LNCAP (cell line): ENCODE data around the gene ROCK2.

Experiments
- TF ChIP-seq, protein P1 (sequence below): fragments of 450-650 bp; IDR thresholded peaks from 2 replicates; pipeline ENCODE4 v1.5.1; 2017; ENCODE audit warnings: mild to moderate bottlenecking

ROCK2 gene

DNA sequence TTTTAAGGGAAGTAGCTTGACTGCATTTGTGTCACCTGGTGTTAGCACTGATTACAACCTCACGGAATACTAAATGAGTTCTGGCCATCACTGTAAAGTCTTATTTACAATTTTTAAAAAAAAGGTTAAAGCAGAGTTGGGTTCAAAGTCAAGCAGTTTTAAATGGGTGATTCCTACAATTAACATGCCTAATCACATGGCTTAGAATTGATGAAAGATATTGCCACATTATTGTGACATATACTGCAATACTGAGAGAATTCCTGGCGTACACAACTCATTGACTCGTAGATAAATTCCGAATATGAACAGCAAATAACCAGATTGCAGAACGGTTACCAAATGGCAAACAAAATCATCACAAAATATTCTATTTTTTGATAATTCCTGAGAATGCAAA is 34.2 kb downstream of the ROCK2 start:
- TF ChIP-seq, protein P1, sequence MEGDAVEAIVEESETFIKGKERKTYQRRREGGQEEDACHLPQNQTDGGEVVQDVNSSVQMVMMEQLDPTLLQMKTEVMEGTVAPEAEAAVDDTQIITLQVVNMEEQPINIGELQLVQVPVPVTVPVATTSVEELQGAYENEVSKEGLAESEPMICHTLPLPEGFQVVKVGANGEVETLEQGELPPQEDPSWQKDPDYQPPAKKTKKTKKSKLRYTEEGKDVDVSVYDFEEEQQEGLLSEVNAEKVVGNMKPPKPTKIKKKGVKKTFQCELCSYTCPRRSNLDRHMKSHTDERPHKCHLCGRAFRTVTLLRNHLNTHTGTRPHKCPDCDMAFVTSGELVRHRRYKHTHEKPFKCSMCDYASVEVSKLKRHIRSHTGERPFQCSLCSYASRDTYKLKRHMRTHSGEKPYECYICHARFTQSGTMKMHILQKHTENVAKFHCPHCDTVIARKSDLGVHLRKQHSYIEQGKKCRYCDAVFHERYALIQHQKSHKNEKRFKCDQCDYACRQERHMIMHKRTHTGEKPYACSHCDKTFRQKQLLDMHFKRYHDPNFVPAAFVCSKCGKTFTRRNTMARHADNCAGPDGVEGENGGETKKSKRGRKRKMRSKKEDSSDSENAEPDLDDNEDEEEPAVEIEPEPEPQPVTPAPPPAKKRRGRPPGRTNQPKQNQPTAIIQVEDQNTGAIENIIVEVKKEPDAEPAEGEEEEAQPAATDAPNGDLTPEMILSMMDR, result no peak

DNA sequence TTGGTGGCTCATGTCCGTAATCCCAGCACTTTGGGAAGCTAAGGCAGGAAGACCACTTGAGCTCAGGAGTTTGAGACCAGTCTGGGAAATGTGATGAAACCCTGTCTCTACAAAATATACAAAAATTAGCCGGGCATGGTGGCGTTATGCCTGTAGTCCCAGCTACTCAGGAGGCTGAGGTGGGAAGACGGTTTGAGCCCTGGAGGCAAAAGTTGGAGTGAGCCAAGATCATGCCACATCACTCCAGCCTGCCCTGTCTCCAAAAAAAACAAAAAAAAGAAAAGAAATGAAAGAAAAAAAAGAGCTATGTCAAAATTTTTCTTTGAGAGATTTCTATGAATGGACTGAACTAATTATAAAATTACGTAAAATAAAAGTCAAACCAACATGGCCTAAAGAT is 34.7 kb downstream of the ROCK2 start:
- TF ChIP-seq, protein P1, result no peak

DNA sequence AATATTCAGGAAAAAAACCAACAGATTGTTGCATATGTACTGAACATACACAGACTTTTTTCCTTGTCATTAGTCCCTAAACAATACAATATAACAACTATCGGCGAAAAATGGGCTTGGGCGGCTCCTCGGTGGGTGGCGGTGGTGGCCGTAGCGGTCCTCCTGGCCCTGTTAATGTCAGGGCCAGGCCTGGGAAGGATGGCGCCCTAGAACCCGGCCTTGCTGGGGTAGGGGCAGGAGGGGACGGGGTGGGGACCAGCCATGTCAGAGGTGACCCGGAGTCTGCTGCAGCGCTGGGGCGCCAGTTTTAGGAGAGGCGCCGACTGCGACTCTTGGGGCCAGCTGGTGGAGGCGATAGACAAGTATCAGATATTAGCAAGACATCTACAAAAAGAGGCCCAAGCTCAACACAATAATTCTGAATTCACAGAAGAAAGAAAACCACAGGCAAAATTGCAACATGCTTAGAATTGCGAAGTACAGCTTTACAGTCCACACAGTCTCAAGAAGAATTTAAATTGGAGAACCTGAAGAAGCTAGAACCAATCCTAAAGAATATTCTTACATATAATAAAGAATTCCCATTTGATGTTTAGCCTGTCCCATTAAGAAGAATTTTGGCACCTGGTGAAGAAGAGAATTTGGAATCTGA is 36.5 kb downstream of the ROCK2 start:
- TF ChIP-seq, protein P1, result no peak

DNA sequence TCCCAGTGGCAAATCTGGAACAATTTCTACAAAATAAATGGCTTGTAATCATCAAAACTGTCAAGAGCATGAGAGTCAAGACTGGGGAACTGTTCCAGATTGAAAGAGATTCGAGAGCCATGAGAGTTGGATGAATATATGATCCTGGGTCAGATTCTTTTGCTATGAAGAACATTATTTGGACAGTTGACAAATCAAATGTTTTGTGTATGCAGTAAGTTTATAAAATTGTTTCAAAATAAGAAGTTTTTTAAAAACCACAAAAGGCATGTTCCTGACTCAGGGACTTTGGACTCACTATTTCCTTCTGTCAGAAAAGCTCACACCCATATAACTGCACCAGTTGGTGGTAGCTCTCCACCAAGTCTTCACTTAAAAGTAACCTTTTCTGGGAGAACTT is 38.5 kb downstream of the ROCK2 start:
- TF ChIP-seq, protein P1, result no peak

DNA sequence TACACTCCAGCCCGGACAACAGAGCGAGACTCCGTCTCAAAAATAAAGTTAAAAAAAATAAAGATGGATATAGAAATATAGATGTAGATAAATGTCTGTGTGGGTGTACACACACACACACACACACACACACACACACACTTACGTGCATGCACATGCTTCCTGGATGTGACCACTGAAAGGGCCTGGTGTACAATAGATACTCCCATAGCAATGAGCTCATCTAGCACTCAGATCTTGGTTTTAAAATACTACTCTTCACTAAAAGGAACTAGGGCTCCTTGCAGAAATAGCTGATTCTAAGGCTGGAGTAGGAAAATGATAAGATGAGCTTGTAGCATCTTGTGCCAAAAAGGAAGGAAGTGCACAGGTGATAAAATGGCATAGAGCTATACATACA is 39.1 kb downstream of the ROCK2 start:
- TF ChIP-seq, protein P1, result no peak

DNA sequence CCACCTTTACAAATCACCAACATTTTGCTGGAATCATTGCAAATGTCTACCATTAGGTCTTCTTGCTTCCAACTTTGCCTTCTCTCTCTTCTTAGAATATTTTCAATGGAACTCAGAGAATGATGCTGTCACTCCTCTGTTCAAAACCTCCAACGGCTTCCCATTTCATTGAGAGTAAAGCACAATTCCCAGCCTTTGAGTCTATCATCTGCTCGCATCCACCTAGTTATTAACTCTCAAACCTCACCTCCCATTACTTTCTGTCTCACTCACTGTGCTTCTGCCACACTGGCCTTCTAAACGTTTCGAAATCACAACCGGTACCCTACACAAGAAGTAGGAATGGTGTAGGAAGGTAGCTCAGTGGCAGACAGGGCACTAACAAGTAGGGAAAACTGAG is 40.0 kb downstream of the ROCK2 start:
- TF ChIP-seq, protein P1, result no peak

DNA sequence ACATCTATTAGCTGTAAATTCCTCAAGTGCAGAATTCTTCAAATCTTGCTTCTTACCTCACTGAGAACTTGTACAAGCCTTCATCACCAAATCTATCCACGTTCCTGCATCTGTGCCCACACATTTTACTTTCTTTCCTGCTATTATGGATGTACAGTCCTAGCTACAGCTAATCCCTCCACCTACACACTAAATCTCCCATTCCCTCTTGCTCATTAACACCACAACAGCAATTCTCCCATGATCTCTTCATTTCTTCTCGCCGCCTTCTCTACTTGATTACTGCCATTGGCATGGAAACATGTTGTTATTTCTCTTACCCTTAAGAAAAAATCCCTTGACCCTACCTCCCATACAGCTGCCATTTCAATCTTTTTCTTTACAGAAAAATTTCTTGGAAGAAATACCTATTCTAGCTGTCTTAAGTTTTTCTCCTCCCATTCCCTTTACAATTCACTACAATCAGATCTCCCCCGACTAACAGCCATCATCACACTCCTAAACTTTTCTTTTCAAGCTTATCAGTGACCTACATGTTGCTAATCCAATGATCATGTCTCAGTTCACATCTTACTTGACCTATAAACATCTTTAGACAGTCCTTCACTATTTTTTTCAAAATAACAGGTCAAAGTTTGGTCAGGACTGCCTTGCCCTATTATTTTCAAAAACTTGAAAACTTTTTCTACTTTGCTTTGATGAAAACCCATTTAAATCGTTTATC is 41.0 kb downstream of the ROCK2 start:
- TF ChIP-seq, protein P1, result no peak
